Gastrocnemius medialis (tissue), 4 donors: Measurements from ENCODE around the gene GBP2. TPM values are rescaled to one million over a fixed set of nuclear protein-coding genes. Genes with fewer than 3 reads are reported as not detected.

ENCODE experiments used
- ATAC-seq, 2 donors: fragments of 150-250 bp; one replicate each; pipeline ENCODE4 v1.9.1; 2016
- DNase-seq, 2 donors: peaks; one replicate each; pipeline ENCODE4 v3.0.0-alpha.2; 2019
- H3K27ac ChIP-seq, 4 donors: fragments of 200-600 bp; sonication (generic); 1 replicate in 1 of 4; 2 replicates in 3 of 4; pipeline ENCODE4 v1.5.1; 2016 to 2018; ENCODE audit warnings: mild to moderate bottlenecking in 2 of 4, moderate library complexity in 1 of 4
- H3K27me3 ChIP-seq, 3 donors: fragments of 200-600 bp; sonication (generic) in 2 of 3; 1 replicate in 1 of 3; 2 replicates in 2 of 3; pipeline versions ENCODE4 v1.5.1 to v1.6.0; 2016 to 2019; ENCODE audit warnings: mild to moderate bottlenecking in 1 of 3, moderate library complexity in 1 of 3
- H3K36me3 ChIP-seq, 2 donors: fragments of 200-600 bp; sonication (generic) in 1 of 2; one replicate each; pipeline ENCODE4 v1.5.1; 2017 to 2018
- H3K4me1 ChIP-seq, 2 donors: fragments of 200-600 bp; sonication (generic) in 1 of 2; one replicate each; pipeline ENCODE4 v1.5.1; 2016 to 2017; ENCODE audit warnings: mild to moderate bottlenecking in 2 of 2
- H3K4me3 ChIP-seq, 4 donors: fragments of 200-600 bp; sonication (generic) in 3 of 4; 1 replicate in 1 of 4; 2 replicates in 3 of 4; pipeline ENCODE4 v1.5.1; 2016 to 2019; ENCODE audit warnings: mild to moderate bottlenecking in 2 of 4
- H3K9me3 ChIP-seq, 3 donors: fragments of 200-600 bp; sonication (generic) in 2 of 3; 1 replicate in 1 of 3; 2 replicates in 2 of 3; pipeline ENCODE4 v1.5.1; 2016 to 2019
- CTCF ChIP-seq, 5 experiments: fragments of 450-650 bp in 3 of 5; fragments of 200-600 bp in 2 of 5; sonication (generic) in 2 of 5; IDR thresholded peaks in 4 of 5; conservative IDR thresholded peaks in 1 of 5; 1 replicate in 4 of 5; 2 replicates in 1 of 5; pipeline ENCODE4 v1.5.1; 2016 to 2019; ENCODE audit warnings: antibody characterized with exemption in 5 of 5, mild to moderate bottlenecking in 3 of 5, moderate library complexity in 3 of 5
- POLR2A ChIP-seq, 2 donors: fragments of 450-650 bp; IDR thresholded peaks; one replicate each; pipeline ENCODE4 v1.6.1; 2017; ENCODE audit warnings: antibody characterized with exemption in 2 of 2, mild to moderate bottlenecking in 2 of 2, moderate library complexity in 2 of 2
- in situ Hi-C, 4 donors: fragments of 200-750 bp; cut with MboI; loops; one replicate each; pipeline versions ENCODE4 v1.15.0 to v1.8.0; 2017; ENCODE audit warnings: low sequenced_read_pairs in 4 of 4
- intact Hi-C: fragments of 100-400 bp; cut with DNase I; formaldehyde crosslinking; loops from one replicate; pipeline ENCODE4 v1.15.1; 2023; ENCODE audit warnings: low total_unique reads
- total RNA-seq, 4 donors: library from RNA; depleted of rRNA; stranded (reverse); fragments of >200 nt; gene quantifications; one replicate each; pipeline versions ENCODE4 v1.1.0 to v1.2.3, GENCODE V29; 2016

GBP2 gene
- total RNA-seq, 4 donors from 2014 or later: 28.6 to 115 (median 56.2) TPM

DNA sequence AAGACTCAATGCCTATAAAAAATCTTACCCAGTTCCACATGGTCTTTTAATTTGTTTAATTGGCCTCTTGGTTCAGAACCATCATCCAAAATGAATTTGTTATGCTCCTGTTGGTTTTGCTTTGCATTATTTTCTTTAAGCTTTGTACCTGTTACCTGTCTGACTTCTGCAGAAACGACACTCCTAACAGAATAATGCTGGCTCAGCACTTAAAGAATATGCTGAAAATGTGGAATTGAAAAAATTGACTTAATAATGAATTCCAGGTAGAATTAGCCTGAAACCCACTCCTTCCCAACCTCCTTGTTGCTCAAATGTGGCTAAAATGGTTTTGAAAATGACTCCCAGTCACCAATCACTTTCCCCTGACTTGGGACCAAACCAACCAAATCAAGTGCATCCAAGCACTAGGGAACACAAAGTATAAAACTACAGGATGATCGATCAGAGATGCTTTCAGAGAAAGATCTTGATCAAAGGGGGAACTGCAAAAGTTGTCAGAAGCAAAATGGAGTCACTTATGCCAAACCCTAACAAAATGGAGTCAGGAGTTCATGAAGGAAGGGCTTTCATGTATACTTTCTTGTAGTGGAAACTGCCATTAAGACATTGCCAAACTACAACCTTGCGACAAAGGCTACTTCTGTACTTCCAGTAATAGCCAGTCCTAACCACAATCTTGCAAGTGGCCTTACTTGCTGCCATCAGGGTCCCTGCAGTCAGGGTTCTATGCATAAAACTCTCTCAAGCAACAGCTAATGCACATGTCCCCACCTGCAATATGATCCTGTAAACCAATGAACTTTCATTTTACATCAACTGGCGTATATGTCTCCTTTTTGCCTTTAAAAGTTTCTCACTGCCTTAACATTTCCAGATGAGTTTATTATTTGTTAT lies 44.5 kb upstream of the GBP2 start:
- no peaks in the 10 kb centered on the region for H3K27me3 ChIP-seq
- no peaks in the 10 kb centered on the region for H3K36me3 ChIP-seq
- H3K9me3 ChIP-seq: no peaks in the 10 kb centered on the region
- H3K4me1 ChIP-seq: no peaks in the 10 kb centered on the region
- ATAC-seq: no peak
- DNase-seq: no peak
- H3K4me3 ChIP-seq: no peak overlapping the region
- no peak overlapping the region for H3K27ac ChIP-seq
- no peak for TF ChIP-seq POLR2A (IDR thresholded peaks at IDR 0.05)
- in situ Hi-C loops: no loop called here
- intact Hi-C loops: no loop called here

- Histone ChIP-seq H3K27ac (no peak overlapping the region), H3K4me1 (no peaks in the 10 kb centered on the region), H3K9me3 (no peaks in the 10 kb centered on the region), H3K4me3 (no peak overlapping the region), H3K27me3 (no peaks in the 10 kb centered on the region), H3K36me3 (no peaks in the 10 kb centered on the region)
- DNase-seq: no peak
- in situ Hi-C loops: no loop called here
- no peak for ATAC-seq
- intact Hi-C loops: no loop called here
- no peak for TF ChIP-seq POLR2A (IDR thresholded peaks at IDR 0.05)
- TF ChIP-seq CTCF (IDR thresholded peaks at IDR 0.05 in 4 of 5, conservative IDR thresholded peaks at IDR 0.05 in 1 of 5): no peak
These were observed 43.3 kb upstream of the GBP2 start for GRCh38 chr1:89169166-89169565.

DNA sequence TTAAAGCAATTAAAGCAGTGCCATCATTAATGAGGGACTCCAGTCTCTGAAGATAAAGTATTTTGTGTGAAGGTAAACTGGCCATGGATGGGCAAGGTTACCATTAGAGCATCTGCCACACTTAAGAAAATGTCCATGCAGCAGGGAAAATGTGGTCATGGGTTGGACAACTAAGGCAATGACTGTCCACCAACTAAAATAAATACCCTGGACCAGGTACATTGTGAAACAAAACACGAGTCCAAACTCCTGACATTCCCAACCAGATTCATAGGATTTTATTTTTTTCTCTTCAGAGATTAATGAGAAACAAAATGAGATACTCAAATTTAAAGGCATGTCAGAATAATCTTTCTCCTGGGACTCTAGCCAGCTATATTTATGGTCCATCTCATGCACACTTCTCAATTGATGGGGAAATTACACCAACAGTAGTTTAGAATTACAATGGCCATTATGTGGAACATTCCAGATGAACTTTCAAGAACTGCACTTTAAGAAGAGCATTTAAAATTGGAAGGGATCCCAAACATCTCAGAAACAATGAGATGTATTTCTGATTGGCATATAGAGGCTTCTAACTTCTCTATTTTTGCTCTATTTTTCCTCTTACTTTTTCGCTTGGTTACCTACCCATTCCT lies 41.8 kb upstream of the GBP2 start:
- DNase-seq (no peak), ATAC-seq (no peak)
- Histone ChIP-seq H3K27me3 (no peaks in the 10 kb centered on the region), H3K4me3 (no peak overlapping the region), H3K36me3 (no peaks in the 10 kb centered on the region), H3K4me1 (no peaks in the 10 kb centered on the region), H3K27ac (no peak overlapping the region), H3K9me3 (no peaks in the 10 kb centered on the region)
- no peak for TF ChIP-seq CTCF (IDR thresholded peaks at IDR 0.05 in 4 of 5, conservative IDR thresholded peaks at IDR 0.05 in 1 of 5)
- TF ChIP-seq POLR2A (IDR thresholded peaks at IDR 0.05): no peak
- in situ Hi-C loops (no loop called here), intact Hi-C loops (no loop called here)

DNA sequence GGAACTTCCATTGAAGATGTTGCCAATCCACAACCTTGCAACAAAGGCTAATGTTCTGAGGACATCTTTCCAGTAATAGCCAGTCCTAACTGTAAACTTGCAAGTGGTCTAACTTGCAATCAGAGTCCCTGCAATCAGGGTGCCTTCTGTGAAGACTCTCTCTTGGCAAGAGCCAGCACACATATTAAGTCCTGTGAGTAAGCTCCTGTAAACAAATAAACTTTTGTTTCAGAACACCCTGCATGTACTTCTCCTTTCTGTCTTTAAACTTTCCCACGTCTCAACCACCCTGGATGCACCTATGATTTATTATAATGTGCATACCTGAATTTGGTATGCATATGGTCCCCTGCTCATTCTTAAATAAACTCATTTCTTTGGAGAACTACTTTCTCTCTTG lies 40.8 kb upstream of the GBP2 start:
- in situ Hi-C loops: no loop called here
- ATAC-seq (no peak), DNase-seq (no peak)
- Histone ChIP-seq H3K27ac (no peak overlapping the region), H3K36me3 (no peaks in the 10 kb centered on the region), H3K4me1 (no peaks in the 10 kb centered on the region), H3K4me3 (no peak overlapping the region), H3K9me3 (no peaks in the 10 kb centered on the region), H3K27me3 (no peaks in the 10 kb centered on the region)
- TF ChIP-seq CTCF (IDR thresholded peaks at IDR 0.05 in 4 of 5, conservative IDR thresholded peaks at IDR 0.05 in 1 of 5): no peak
- no peak for TF ChIP-seq POLR2A (IDR thresholded peaks at IDR 0.05)
- intact Hi-C loops: no loop called here

GRCh38 chr1:89165811-89166210 lies 39.9 kb upstream of the GBP2 start:
- in situ Hi-C loops (no loop called here), intact Hi-C loops (no loop called here)
- no peak for TF ChIP-seq CTCF (IDR thresholded peaks at IDR 0.05 in 4 of 5, conservative IDR thresholded peaks at IDR 0.05 in 1 of 5)
- TF ChIP-seq POLR2A (IDR thresholded peaks at IDR 0.05): no peak
- ATAC-seq: no peak
- no peak for DNase-seq
- no peaks in the 10 kb centered on the region for H3K4me1 ChIP-seq
- no peaks in the 10 kb centered on the region for H3K36me3 ChIP-seq
- H3K27ac ChIP-seq: no peak overlapping the region
- no peaks in the 10 kb centered on the region for H3K9me3 ChIP-seq
- H3K4me3 ChIP-seq: no peak overlapping the region
- H3K27me3 ChIP-seq: no peaks in the 10 kb centered on the region
